Hematopoietic multipotent progenitor cell treated with erythropoietin and hydrocortisone succinate and interleukin-3 and kit ligand, for 8 days (in vitro differentiated cells): Measurements from ENCODE around the gene CYP4Z1.
"Not testable (repeated sequence)": the region's sequence is repeated elsewhere in the genome, so short reads cannot be mapped to it uniquely, and the experiment has no call there.

Source experiments
- DNase-seq: peaks from one replicate; pipeline ENCODE4 v3.0.0-alpha.2; 2015

Gene CYP4Z1

DNA sequence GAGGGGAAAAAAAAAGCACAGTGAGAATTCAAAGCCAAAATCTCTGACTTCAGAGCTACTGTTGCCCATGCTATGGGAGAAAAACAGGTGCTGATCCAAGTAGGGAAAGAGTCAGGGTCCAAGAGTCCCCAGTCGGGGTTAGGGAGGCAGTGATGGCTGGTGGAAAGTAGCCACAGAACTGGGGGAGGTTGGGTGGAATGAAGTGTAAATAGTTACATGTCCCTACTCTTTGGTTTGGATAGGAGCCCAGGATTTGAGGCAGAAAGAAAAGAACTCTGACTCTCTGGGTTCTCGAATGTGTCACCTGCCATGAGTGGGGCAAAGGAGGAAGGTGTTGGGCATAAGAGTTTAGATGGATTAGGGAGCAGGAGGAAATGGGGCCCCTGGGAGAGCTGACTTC, 61.8 kb downstream of the CYP4Z1 start:
- DNase-seq: not testable (repeated sequence)

DNA sequence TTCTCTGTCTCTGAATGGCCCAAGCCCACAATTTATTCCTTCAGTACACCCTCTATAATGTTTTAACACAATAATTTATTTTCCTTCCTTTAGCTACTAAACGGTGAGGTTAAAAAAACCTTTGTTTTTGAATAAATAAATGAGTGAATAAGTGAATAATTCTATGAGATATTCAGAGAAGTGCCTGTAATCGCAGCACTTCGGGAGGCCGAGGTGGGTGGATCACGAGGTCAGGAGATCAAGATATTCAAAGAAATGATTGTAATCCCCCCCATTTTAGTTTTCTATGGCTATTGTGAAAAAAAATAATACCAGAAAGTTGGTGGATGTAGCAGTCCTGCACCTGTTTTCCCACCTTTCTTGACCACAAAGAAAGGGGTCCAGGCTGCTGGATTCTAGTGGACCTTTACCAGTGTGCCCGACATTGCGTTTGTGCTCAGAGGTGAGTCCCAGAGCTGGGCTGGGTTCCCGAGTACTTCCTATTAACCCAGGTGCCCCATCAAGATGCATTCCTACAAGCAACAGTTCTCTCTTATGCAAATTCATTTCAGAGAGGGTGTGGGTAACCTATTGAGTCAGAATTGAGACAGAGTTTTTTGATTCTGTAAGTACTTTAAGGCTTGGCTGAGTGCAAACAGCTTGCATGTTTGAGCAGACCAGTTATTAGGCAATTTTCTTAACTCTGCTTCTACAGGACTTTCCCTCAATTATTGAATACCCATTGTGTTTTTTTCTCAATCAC, 62.6 kb downstream of the CYP4Z1 start:
- not testable (repeated sequence) for DNase-seq

DNA sequence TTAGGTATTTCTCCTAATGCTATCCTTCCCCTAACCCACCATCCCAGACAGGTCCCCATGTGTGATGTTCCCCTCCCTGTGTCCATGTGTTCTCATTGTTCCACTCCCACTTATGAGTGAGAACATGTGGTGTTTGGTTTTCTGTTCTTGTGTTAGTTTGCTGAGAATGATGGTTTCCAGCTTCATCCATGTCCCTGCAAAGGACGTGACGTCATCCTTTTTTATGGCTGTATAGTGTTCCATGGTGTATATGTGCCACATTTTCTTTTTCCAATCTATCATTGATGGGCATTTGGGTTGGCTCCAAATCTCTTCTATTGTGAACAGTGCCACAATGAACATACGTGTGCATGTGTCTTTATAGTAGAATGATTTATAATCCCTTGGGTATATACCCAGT, 65.6 kb downstream of the CYP4Z1 start:
- DNase-seq: not testable (repeated sequence)

DNA sequence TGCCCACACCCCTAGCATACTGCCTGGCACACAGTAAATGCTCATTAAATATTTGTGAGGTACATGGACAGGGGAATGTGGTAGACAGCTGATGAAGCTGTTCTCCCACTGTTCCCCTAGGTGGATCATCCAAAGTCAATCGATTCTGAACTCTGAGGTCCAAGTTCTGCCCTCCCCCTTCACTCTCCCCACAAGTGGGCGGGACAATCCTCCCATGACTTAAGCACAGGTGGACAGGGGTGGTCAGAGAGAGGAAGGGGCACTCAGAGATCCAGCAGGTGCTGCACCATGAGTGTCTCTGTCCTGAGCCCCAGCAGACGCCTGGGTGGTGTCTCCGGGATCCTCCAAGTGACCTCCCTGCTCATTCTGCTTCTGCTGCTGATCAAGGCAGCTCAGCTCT, 70.2 kb downstream of the CYP4Z1 start, which contains the start of gene CYP4A22:
Gene CYP4A22 (plus strand): TSS at position 244 of the 400 bp plus-strand sequence. CDS start 45 bp downstream, at position 289.
- no peak for DNase-seq

DNA sequence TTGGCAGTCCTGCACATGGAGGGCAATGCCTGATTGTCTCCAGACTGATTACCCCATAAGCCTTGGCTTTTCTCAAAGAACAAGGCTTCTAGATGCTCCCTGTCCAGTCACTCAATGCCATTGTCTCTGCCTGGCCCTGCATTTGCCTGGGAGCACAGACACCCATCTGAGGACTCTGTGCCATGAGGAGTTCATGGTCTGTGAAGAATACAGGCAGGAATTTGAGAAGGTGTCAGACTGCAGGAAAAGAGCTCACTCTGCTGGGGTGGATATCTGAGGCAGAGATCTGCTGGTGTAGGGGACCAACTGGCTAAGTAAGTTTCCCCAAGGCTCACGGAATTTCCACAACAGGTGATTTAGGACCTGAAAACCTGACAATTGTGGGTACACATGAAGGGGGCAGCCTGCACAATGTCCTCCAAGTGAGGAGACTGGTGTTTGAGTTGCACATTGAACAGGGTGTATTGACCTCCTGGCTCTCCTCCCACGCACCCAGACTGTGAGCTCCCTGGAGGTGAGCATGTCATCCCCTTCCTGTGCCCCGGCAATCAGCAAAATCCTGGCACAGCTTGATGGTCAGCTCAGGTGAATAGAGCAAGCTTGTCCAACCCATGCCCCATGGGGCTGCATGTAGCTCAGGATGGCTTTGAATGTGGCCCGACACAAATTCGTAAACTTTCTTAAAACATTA, 71.0 kb downstream of the CYP4Z1 start:
- DNase-seq: no peak

DNA sequence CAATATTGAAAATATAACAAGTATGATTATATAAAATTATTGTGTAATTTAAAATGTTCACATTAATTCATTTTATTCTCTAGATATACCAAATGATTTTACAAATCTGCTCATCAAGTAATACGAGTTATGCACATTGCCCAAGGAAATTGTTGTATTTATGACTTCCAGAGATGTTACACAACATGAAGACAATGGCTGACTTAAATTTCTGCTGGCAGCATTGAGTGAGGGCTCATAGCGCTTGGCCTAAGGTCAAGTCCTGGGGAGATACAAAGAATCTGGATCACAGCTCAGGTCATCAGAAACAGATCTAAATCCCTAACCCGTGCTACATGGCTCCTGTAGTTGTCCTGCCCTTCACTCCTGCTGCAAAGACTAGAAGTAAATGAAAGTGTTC, 73.3 kb downstream of the CYP4Z1 start:
- DNase-seq: not testable (repeated sequence)

DNA sequence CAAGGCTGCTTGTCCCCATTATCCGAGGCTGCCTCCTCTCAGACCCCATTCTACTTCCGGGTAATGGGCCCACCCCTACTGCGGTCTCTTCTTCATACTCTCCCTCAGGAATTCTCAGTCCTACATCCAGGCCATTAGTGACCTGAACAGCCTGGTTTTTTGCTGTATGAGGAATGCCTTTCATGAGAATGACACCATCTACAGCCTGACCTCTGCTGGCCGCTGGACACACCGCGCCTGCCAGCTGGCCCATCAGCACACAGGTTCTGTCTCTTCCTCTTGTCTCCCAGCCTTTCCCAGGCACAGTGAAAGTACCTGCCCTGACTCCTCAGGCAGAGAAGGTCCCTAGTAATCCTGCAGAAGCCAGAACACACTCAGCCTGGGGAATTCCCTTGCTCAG, 76.6 kb downstream of the CYP4Z1 start:
- not testable (repeated sequence) for DNase-seq

DNA sequence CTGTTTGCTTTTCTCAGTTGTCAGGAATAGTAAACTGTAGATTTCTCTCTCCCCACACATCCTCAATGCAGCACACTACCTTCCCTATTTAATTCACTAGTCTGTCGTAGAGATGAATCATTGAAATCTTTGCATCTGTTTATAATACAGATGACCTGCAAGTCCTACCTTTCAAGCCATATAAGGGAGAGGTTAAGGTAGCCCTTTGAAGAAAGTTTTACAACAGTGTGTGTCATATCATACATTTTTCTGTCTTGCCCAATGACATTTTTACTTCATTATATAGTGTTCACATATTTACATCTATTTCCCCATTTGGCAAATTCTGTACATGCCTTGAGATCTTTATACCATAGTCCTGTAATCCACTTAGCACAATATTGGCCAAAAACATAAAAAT, 79.5 kb downstream of the CYP4Z1 start:
- not testable (repeated sequence) for DNase-seq

DNA sequence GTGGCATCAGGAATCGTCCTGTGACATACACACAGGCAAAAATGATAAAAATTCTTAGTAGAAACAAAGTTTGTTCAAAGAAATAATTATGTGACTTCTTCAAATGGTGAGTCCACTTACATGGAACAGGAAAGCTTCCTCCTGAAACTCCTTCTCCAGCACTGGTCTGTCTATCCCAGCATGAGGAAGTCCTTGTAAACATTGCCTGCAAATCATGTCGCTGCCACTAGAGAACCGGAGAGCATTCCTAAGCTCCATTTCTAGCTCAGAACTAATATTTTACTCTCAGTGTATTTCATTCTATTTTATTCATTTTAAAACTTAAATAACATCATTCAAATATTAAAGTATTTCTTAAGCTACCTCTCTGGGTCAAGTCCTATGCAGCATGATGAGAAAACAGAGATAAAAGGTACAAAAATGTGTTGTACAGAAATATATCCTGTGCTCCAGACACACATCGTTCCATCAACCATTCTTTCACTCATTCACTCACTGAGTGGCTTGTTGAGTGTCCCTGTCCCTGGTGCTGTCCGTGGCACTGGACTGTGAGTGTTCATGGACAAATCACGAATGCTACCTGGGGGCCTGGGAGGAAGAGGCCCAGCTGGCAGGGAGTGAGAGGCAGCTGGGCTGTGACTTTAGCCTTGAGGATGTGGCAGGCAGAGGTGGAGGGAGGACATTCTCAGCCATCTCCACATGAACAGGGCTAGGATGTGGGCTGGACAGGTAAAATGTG, 80.2 kb downstream of the CYP4Z1 start:
- no peak for DNase-seq

DNA sequence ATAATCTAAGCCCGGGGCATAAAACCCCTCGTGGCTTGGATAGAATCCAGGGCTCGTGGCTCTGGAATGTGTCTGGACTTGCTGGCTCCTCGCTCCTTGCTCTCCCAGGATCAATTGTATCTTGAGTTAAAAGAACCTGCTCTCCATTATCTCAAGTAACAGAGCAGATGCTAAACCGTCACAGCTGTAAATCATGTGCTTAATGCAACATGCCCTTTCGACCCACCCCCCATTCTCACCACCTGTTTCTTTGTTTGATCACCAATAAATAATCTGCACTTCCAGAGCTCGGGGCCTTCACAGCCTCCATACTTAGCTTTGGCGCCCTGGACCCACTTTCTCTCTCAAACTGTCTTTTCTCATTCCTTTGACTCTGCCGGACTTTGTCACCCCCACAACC, 82.1 kb downstream of the CYP4Z1 start:
- DNase-seq: not testable (repeated sequence)

DNA sequence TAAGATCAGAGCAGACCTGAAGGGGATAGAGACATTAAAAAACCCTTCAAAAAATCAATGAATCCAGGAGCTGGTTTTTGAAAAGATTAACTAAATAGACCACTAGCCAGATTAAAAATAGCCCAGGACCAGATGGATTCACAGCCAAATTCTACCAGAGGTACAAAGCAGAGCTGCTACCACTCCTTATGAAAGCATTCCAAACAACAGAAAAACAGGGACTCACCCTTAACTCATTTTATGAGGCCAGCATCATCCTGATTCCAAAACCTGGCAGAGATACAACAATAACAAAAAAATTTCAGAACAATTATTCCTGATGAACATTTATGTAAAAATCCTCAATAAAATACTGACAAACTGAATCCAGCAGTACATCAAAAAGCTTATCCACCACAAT, 89.4 kb downstream of the CYP4Z1 start:
- DNase-seq: not testable (repeated sequence)

DNA sequence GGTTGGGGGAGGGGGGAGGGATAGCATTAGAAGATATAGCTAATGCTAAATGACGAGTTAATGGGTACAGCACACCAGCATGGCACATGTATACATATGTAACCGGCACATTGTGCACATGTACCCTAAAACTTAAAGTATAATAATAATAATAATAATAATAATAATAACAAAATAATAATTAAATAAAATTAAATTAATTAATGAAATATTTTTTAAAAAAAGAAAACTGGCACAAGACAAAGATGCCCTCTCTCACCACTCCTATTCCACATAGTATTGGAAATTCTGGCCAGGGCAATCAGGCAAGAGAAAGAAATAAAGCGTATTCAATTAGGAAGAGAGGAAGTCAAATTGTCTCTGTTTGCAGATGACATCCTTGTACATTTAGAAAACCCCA, 90.9 kb downstream of the CYP4Z1 start:
- not testable (repeated sequence) for DNase-seq

DNA sequence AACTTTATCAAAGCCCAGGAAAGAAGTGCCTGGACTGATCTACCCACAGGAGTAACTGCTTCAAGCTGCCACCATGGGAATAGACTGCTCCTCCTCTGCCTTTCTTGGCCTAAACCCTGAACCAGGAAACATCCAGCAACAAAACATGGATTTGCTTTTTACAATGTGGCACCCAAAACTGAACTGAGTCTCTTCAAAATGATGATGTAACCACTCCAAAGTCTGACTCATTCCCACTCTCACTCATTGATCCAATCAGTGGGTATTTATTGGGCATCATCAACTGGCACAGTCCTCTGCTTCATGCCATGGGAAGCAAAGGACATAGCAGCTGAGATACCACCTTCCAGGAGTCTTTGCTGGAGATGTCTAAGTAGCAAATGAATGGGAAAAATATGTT, 93.7 kb downstream of the CYP4Z1 start:
- DNase-seq: no peak

DNA sequence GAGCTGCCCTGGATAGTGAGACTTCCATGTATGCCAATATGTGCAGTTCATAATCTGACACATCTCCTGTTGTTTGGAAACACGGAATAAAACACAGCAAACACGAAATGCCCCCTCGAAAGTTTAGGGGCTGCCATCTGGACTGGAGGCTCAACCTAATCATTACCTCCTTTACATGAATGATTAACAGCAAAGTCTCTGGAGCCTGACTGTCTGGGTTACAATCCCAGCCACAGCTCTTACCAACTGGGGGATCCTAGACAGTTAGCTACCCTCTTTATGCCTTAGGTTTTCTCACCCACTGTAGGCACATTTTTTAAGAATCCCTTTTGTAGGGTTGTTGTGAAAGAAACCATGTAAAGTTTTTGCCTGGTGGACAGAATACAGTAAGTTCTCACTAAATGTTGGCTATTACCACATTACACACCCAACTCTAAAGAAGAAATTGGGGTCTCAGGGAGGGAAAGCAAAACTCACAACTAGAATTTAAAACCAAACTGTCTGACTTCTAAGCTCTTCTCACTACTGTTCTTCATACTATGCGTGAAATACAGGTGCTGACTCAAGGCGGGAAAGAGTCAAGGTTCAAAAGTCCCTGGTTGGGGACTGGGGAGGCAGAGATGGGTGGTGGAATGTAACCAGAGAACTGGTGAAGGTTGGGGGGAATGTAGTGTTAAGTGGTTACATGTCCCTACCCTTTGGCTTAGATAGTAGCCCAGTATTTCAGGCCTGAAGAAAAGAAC, 94.4 kb downstream of the CYP4Z1 start:
- DNase-seq: no peak

DNA sequence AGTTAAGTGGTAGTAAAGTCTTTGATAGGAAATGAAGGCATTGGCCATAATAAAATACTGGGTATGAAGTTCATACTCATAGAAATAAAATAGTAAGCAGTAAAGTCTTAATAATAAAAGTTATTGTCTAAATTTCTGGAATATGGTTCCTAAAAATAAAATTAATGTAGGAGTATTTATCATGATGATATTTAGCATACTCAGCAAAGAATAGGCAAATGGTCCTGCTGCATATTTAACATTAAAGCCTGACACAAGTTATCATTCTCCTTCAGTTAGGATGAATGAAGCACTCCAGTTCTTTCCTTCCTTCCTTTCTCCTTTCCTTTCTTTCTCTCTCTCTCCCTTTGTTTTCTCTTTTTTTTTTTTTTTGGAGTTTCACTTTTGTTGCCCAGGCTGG, 97.5 kb downstream of the CYP4Z1 start:
- no peak for DNase-seq
